Activated gamma-delta T cell treated with anti-CD3 and anti-CD28 coated beads, Interleukin-2, amount 50 U/mL, for 16 hours (primary cell): ENCODE results near the gene LILRA5.
"Not testable (repeated sequence)": the region's sequence is repeated elsewhere in the genome, so short reads cannot be mapped to it uniquely, and the experiment has no call there.

Source experiments
- DNase-seq: peaks from one replicate; pipeline ENCODE4 v3.0.0-alpha.2; 2020; ENCODE audit warnings: low read depth

The LILRA5 gene

GRCh38 chr19:54333586-54334298 is 20.8 kb upstream of the LILRA5 start:
- DNase-seq, result no peak

- DNase-seq, result no peak
These were observed 19.2 kb upstream of the LILRA5 start for GRCh38 chr19:54332149-54332548.

GRCh38 chr19:54331626-54332025 is 18.7 kb upstream of the LILRA5 start:
- DNase-seq, result no peak

GRCh38 chr19:54329476-54330165 is 16.7 kb upstream of the LILRA5 start:
- DNase-seq, result no peak

- DNase-seq, result not testable (repeated sequence)
These were observed 15.8 kb upstream of the LILRA5 start for GRCh38 chr19:54328781-54329180.

- DNase-seq, result no peak
These were observed 12.7 kb upstream of the LILRA5 start for GRCh38 chr19:54325631-54326030.

- DNase-seq, result peak; percentile 45
These were observed 12.2 kb upstream of the LILRA5 start for GRCh38 chr19:54325194-54325621.

- DNase-seq, result no peak
These were observed 11.1 kb upstream of the LILRA5 start for GRCh38 chr19:54324071-54324470.

- DNase-seq, result not testable (repeated sequence)
These were observed 10.0 kb upstream of the LILRA5 start for GRCh38 chr19:54322934-54323333.

GRCh38 chr19:54322295-54322694 is 9.3 kb upstream of the LILRA5 start:
- not testable (repeated sequence) for DNase-seq

GRCh38 chr19:54319892-54320670 is 7.1 kb upstream of the LILRA5 start:
- no peak for DNase-seq

GRCh38 chr19:54319049-54319448 is 6.1 kb upstream of the LILRA5 start:
- DNase-seq, result no peak

- no peak for DNase-seq
These were observed 4.9 kb upstream of the LILRA5 start for GRCh38 chr19:54317965-54318240.

- no peak for DNase-seq
These were observed 4.4 kb upstream of the LILRA5 start for GRCh38 chr19:54317108-54317964.

GRCh38 chr19:54316746-54317107 is 3.8 kb upstream of the LILRA5 start:
- no peak for DNase-seq

- DNase-seq, result no peak
These were observed 3.0 kb upstream of the LILRA5 start for GRCh38 chr19:54315956-54316355.

GRCh38 chr19:54312011-54312410 is 955 bp downstream of the LILRA5 start:
- DNase-seq, result no peak

GRCh38 chr19:54311486-54311885 is 1.5 kb downstream of the LILRA5 start:
- DNase-seq, result no peak

GRCh38 chr19:54310543-54310942 is 2.4 kb downstream of the LILRA5 start:
- DNase-seq, result no peak

- DNase-seq, result no peak
These were observed 3.2 kb downstream of the LILRA5 start for GRCh38 chr19:54309811-54310210.

GRCh38 chr19:54307389-54308020 is 5.5 kb downstream of the LILRA5 start:
- DNase-seq, result no peak

- no peak for DNase-seq
These were observed 7.8 kb downstream of the LILRA5 start for GRCh38 chr19:54305141-54305540.
